Stomach smooth muscle (tissue), 2 donors: Measurements from ENCODE around the gene TRMT44.

Experiments used
- H3K27ac ChIP-seq: one replicate; pipeline ENCODE4 v1.7.0; 2013; ENCODE audit warnings: mild to moderate bottlenecking, low read length, inconsistent platforms
- H3K27me3 ChIP-seq, 2 donors: one replicate each; pipeline ENCODE4 v1.7.0; 2013; ENCODE audit warnings: low read length in 2 of 2; ENCODE audit not compliant: insufficient read depth in 2 of 2, control insufficient read depth in 1 of 2
- H3K36me3 ChIP-seq, 2 donors: one replicate each; pipeline ENCODE4 v1.7.0; 2013; ENCODE audit warnings: low read length in 2 of 2; ENCODE audit not compliant: control insufficient read depth in 2 of 2, insufficient read depth in 2 of 2
- H3K4me1 ChIP-seq: one replicate; pipeline ENCODE4 v1.7.0; 2013; ENCODE audit warnings: low read length; ENCODE audit not compliant: control insufficient read depth, insufficient read depth
- H3K4me3 ChIP-seq, 2 donors: one replicate each; pipeline ENCODE4 v1.7.0; 2013; ENCODE audit warnings: low read length in 2 of 2
- H3K9ac ChIP-seq, 2 donors: one replicate each; pipeline ENCODE4 v1.7.0; 2013; ENCODE audit warnings: low read length in 2 of 2, mild to moderate bottlenecking in 1 of 2
- H3K9me3 ChIP-seq, 2 donors: one replicate each; pipeline ENCODE4 v1.7.0; 2013; ENCODE audit warnings: low read length in 2 of 2; ENCODE audit not compliant: control insufficient read depth in 2 of 2
- donor health status: healthy.
- donor health status: Pancreatic carcinoma.

Gene TRMT44

GRCh38 chr4:8505229-8505628, 64.7 kb downstream of the TRMT44 start:
- Histone ChIP-seq H3K4me3 (no peak overlapping the region), H3K27ac (no peak overlapping the region), H3K36me3 (no peaks in the 10 kb centered on the region), H3K27me3 (no peaks in the 10 kb centered on the region), H3K9me3 (peaks cover 0 to 5% of the 10 kb centered on the region in 2 donors), H3K9ac (no peak overlapping the region), H3K4me1 (peaks cover 31% of the 10 kb centered on the region)

GRCh38 chr4:8506006-8506372, 65.4 kb downstream of the TRMT44 start:
- Histone ChIP-seq H3K4me3 (no peak overlapping the region), H3K27ac (peak overlapping the region; percentile 58), H3K4me1 (peaks cover 31% of the 10 kb centered on the region), H3K9me3 (peaks cover 0 to 5% of the 10 kb centered on the region in 2 donors), H3K27me3 (no peaks in the 10 kb centered on the region), H3K9ac (no peak overlapping the region), H3K36me3 (no peaks in the 10 kb centered on the region)

DNA sequence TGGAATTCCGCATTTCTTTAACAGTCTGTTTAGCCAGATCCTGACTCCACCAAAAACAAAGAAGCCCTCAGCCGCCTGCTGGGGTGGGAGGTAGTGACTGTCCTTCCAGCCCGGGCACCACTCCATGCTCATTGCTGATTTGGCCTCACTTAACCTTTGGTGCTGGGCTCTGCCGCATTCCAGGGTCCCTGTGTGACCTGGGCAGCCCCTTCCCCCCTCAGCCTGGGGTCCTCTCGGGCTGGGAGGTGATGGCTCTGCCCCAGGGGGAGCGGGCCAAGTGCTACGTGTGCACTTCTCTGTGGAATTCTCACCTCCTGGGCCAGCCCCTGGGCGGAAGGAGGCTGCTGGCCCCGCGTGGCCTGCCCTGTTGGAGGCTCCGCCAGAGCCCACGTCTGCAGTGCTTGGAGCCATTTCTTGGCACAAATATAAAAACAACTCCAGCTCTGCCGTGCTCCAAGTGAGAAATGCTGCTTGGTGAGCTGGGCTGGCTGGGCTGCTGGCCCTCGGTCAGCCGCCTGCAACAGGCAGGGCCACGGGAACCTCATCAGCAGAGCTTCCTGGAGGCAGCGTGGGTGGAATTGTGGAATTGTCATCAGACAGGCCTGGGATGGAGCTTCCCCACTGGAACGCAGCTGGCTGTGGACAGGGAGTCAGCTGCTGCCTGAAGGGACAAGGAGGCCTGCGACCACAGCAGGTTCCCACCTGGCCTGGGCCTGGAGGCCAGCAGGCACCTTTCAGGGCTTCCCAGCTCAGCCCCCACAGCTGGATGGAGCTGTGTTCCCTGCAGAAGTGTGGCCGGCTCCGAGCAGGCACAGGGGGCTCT, 66.0 kb downstream of the TRMT44 start:
- peak overlapping the region; percentile 58 for H3K27ac ChIP-seq
- H3K36me3 ChIP-seq = no peaks in the 10 kb centered on the region
- H3K4me3 ChIP-seq = peak overlapping the region in 1 of 2 donors; percentile 22
- H3K9ac ChIP-seq = peak overlapping the region; percentile 20 to 29
- H3K4me1 ChIP-seq = peaks cover 31% of the 10 kb centered on the region
- no peaks in the 10 kb centered on the region for H3K27me3 ChIP-seq
- peaks cover 0 to 5% of the 10 kb centered on the region in 2 donors for H3K9me3 ChIP-seq

DNA sequence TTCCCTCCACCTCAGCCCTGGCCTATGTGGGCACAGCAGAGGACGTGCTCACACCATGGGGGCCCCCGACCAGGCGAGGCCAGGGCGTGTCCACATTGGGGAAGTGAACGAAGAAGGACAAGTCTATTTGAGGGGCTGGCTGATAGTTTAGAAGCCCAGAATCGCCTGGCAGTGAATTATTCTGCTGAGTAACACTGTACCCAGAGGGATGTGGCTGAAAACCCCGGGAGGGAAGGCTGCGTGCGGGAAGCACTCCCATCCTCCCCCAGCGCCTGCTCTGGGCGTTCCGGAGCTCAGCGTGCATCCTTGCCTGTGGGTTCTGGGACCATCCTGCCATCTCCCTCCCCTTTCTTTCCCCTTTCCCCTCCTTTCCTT, 66.6 kb downstream of the TRMT44 start:
- peaks cover 31% of the 10 kb centered on the region for H3K4me1 ChIP-seq
- no peak overlapping the region for H3K4me3 ChIP-seq
- H3K27ac ChIP-seq = peak overlapping the region; percentile 58
- H3K9me3 ChIP-seq = peaks cover 0 to 4% of the 10 kb centered on the region in 2 donors
- H3K27me3 ChIP-seq = no peaks in the 10 kb centered on the region
- H3K9ac ChIP-seq = peak overlapping the region in 1 of 2 donors; percentile 20
- H3K36me3 ChIP-seq = no peaks in the 10 kb centered on the region

- Histone ChIP-seq H3K27ac (peak overlapping the region; percentile 58), H3K9ac (no peak overlapping the region), H3K27me3 (no peaks in the 10 kb centered on the region), H3K4me1 (peaks cover 30% of the 10 kb centered on the region), H3K4me3 (no peak overlapping the region), H3K36me3 (no peaks in the 10 kb centered on the region), H3K9me3 (no peaks in the 10 kb centered on the region)
Observed at GRCh38 chr4:8507624-8508023, 67.0 kb downstream of the TRMT44 start.

DNA sequence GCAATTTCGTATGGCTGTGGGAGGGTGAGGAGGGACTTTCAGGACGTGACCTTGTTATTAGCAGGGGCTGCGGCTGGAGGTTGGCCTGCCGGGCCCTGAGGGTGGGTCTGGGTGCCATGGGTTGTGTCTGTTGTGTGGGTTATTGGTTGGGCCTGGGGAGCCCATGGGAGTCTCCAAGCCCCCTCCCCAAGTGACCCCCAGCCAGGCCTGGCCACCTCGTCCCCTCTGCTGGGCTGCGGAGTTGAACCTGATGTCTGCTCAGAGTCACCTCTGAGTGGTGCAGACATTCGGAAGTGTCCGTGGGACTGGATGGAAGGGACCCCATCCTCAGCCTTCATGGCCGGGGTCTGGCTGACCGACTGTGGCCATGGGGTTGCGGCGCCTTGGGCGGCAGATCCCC, 67.7 kb downstream of the TRMT44 start:
- no peaks in the 10 kb centered on the region for H3K36me3 ChIP-seq
- no peak overlapping the region for H3K27ac ChIP-seq
- no peaks in the 10 kb centered on the region for H3K27me3 ChIP-seq
- H3K9ac ChIP-seq = no peak overlapping the region
- no peaks in the 10 kb centered on the region for H3K9me3 ChIP-seq
- peaks cover 28% of the 10 kb centered on the region for H3K4me1 ChIP-seq
- H3K4me3 ChIP-seq = no peak overlapping the region

- no peak overlapping the region for H3K27ac ChIP-seq
- H3K27me3 ChIP-seq = no peaks in the 10 kb centered on the region
- H3K9ac ChIP-seq = no peak overlapping the region
- H3K4me3 ChIP-seq = no peak overlapping the region
- H3K36me3 ChIP-seq = no peaks in the 10 kb centered on the region
- H3K9me3 ChIP-seq = no peaks in the 10 kb centered on the region
- H3K4me1 ChIP-seq = peaks cover 25% of the 10 kb centered on the region
Observed at GRCh38 chr4:8508740-8509139, 68.2 kb downstream of the TRMT44 start.

DNA sequence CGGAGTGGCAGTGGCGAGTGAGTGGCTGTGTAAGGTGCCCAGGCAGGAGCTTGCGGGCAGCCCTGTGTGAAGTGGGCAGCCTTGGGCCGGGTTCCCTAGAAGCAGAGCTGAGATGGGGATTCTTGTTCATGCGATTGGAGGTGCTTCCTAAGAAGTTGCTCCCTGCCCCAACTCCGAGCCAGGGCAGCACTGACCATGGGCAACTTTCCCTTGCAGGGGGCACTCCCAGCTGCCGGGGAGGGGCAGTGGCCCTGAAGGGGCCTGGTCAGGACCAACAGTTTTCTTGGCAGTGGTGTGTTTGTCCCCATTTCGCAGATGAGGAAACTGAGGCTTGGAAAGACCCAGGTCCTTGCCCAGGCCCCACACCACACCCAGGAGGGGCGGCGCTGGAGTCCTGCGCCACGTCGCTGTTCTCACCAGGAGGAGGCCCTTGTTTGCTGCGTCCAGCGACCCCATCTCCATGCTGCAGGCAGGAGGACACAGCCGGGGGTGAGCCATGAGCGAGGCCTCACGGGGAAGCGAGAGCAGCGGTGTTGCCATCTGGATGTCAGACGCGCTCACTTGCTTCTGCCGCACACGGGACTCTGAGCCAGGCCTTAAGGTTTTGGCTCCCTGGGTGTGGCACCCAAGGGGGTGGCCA, 68.9 kb downstream of the TRMT44 start:
- H3K27ac ChIP-seq = no peak overlapping the region
- H3K4me3 ChIP-seq = no peak overlapping the region
- H3K9me3 ChIP-seq = no peaks in the 10 kb centered on the region
- H3K9ac ChIP-seq = no peak overlapping the region
- peaks cover 19% of the 10 kb centered on the region for H3K4me1 ChIP-seq
- H3K27me3 ChIP-seq = no peaks in the 10 kb centered on the region
- H3K36me3 ChIP-seq = no peaks in the 10 kb centered on the region

DNA sequence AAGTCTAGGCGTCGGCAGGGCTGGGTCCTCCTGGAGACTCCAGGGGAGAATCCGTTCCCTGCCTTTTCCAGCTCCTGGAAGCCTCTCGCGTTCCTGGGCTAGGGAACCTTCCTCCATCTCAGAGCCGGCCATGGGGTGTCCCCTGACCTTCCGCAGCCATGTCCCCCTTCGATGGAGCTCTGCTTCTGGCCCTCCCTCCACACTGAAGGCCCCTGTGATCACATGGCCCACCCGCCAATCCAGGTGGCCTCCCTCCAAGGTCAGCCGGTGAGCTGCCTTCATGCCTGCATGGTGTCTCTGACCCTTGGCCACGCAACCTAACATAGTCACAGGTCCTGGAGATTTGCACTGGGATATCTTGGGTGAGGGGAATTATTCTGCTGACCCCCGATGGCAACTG, 69.6 kb downstream of the TRMT44 start:
- Histone ChIP-seq H3K36me3 (no peaks in the 10 kb centered on the region), H3K27me3 (no peaks in the 10 kb centered on the region), H3K4me3 (no peak overlapping the region), H3K27ac (no peak overlapping the region), H3K4me1 (peaks cover 19% of the 10 kb centered on the region), H3K9ac (no peak overlapping the region), H3K9me3 (no peaks in the 10 kb centered on the region)

DNA sequence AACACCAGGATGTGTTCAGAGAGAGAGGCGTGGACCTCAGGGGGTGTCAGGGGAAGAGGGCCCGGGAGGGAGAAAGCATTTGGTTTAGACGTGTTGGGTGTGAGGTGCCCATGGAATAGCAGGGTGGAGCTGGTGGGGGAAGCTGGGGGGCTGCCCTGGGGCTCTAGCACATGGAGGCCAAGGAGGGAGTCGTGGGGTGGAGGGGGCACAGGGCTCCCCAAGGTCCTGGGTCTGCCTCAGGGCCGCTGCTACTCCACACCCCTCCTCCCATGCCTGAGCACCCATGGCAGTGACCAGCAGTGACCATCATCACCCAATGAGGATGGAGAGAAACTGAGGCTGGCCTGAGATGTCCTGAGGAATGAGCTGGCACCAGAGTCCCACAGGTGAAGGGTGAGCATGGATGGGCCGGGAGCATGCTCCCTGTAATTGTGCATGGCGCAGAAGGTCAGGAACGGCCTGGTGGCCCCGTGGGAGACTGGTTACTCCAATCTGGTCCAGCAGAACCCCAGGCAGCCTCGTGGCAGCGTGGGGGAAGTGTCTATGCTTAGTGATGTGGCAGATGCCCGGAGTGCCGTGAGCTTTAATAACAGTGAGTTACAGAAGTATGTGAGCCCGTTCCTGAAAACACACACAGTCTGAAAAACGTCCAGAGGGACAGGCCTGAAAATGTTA, 70.2 kb downstream of the TRMT44 start:
- Histone ChIP-seq H3K4me1 (peaks cover 19% of the 10 kb centered on the region), H3K27me3 (no peaks in the 10 kb centered on the region), H3K9ac (no peak overlapping the region), H3K27ac (no peak overlapping the region), H3K36me3 (no peaks in the 10 kb centered on the region), H3K9me3 (no peaks in the 10 kb centered on the region), H3K4me3 (no peak overlapping the region)
